GM10266 (cell line): ENCODE measurements around the gene ZNF490.
"Not testable (repeated sequence)": the region's sequence is repeated elsewhere in the genome, so short reads cannot be mapped to it uniquely, and the experiment has no call there.

Experiments used
- DNase-seq: peaks from one replicate; pipeline ENCODE4 v3.0.0; 2012; ENCODE audit errors: extremely low spot score
- CTCF ChIP-seq: IDR thresholded peaks from 2 replicates; pipeline ENCODE4 v1.5.1; 2012; ENCODE audit warnings: mild to moderate bottlenecking, low read depth; ENCODE audit not compliant: control insufficient read depth, insufficient read depth; ENCODE audit errors: missing control alignments

ZNF490 gene

GRCh38 chr19:12638611-12639182, 28.1 kb upstream of the ZNF490 start:
- peak; percentile 3 for DNase-seq
- no peak for TF ChIP-seq CTCF

GRCh38 chr19:12636631-12637030, 26.0 kb upstream of the ZNF490 start:
- DNase-seq = no peak
- no peak for TF ChIP-seq CTCF

- no peak for DNase-seq
Observed at GRCh38 chr19:12629215-12629614, 18.6 kb upstream of the ZNF490 start.

GRCh38 chr19:12628040-12629022, 17.7 kb upstream of the ZNF490 start:
- TF ChIP-seq CTCF = no peak
- no peak for DNase-seq

More at GRCh38 chr19:12629215-12629614, 18.6 kb upstream of the ZNF490 start:
- TF ChIP-seq CTCF = no peak

DNA sequence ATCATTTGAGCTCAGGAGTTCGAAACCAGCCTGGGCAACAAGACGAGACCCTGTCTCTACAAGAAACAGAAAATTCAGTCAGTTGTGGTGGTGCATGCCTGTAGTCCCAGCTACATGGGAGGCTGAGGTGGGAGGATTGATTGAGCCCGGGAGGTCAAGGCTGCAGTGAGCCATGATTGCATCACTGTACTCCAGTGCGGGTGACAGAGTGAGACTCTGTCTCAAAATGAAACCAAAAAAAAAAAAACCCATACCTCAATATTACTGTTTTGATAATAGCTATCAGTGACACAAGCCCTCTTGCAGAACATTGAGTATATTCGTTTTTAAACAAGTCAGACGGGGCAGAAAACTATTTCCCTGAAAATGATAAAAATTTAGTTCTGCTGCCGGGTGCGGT, 16.3 kb upstream of the ZNF490 start:
- no peak for TF ChIP-seq CTCF
- DNase-seq = no peak

GRCh38 chr19:12623361-12624031, 12.9 kb upstream of the ZNF490 start:
- DNase-seq = no peak
- TF ChIP-seq CTCF = no peak

GRCh38 chr19:12621253-12622024, 10.8 kb upstream of the ZNF490 start:
- DNase-seq = not testable (repeated sequence)
